Measurements from ENCODE around the gene PRDM15.

The PRDM15 gene

DNA sequence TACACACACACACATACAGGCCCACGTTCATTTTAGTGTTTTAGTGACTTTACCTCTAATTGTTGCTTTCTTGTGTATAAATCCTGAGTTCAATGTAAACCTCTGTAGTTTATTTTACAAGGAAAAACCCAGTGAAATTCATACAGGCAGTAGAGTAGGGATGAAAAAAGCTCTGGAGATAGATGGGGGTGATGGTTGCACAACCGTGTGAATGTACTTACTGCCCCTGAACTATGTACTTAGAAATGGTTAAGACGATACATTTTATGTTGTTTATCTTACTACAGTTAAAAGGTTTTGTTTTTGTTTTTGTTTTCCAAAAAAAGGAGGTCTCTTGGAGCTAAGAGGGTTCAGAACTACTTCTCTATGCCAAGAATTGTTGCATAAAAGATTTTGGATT lies 29.7 kb upstream of the PRDM15 start:
- no peak for DNase-seq (ENCODE audit: low read depth, low spot score)
- H3K27ac ChIP-seq: no peak overlapping the region

DNA sequence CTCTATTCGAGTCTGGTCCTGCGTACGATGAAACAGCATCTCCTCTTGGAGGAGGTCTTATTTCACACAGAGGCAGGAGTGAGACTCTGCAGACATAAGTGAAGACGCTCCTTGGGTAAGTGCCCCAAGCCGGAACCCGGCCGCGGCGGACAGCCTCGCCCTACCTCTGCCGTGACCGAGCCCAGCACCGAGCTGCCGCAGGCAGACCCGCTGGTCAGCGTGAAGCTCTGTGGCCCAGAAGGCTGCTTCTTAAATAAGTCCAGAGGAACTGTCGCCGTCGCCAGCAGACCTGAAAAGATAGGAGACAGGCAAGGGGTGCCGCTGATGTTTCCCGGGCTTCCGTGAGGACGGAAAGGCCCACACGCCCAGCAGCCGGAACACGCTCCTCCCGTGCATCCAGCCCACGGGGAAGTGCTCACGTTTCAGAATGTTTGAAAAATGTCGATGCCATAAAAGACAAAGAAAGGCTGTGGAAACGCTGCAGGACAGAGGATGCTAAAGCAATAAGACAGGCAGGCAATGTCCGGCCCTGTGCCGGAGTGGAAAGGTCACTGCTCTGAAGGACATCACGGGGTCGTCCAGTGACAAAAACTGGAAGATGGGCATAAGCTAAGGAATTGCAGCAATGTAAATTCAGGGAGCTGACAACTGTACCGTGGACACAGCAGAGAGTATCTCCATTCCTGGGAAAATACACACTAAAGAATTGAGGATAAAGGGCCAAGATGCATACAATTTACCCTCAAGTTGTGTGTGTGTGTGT lies 28.5 kb upstream of the PRDM15 start:
- no peak overlapping the region for H3K27ac ChIP-seq
- no peak for DNase-seq (ENCODE audit: low read depth, low spot score)

DNA sequence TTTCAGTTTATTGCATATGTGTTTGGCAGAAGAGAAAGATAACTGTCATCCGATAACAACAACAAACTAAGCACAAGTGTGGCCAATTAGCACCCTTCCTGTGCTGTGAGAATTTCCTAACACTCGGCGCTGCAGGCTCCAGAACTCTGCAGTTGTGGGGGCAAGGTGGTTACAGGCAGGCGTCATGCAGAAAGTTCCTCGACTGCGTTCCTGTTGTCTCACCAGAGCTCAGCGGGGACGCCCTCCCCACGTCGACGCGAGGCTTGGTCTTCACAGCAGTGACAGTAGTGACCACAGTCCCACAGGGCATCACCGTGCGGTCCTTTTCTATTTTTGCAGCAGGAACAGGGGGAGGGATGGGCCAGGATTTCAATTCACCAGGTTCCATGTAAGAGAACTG lies 27.6 kb upstream of the PRDM15 start:
- H3K27ac ChIP-seq: no peak overlapping the region
- no peak for DNase-seq (ENCODE audit: low read depth, low spot score)

DNA sequence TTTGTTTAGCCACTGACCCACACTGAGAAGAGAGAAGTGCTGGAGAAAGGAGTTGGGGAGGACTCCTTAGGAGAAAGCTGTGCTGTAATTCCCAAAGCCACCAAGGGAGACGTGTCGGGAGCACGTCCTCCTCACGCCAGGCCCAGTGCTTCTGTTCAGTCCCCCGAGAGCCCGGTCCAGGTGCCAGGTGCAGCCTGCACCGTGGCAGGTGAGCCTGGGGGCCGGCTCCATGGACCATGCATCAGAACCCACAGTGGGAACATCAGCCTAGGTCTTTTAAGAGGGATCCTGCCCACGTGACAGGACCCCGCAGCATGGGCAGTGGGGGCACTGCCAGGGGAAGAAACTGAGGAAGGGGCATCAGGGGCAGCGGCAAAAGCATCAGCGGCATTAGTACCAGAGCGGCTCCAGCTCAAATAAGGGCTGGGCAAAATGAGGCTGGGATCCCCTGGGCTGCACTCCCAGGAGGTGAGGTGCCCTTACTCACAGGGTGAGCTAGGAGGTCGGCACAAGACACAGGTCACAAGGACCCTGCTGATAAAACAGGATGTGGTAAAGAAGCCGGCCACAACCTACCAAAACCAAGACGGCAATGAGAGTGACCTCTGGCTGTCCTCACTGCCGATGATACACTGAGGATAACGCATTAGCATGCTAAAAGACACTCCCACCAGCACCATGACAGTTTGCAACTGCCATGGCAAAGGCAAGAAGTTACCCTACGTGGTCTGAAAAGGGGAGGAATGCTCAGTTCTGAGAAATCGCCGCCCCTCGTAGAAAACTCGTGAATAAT lies 24.6 kb upstream of the PRDM15 start:
- no peak for DNase-seq (ENCODE audit: low read depth, low spot score)
- no peak overlapping the region for H3K27ac ChIP-seq

DNA sequence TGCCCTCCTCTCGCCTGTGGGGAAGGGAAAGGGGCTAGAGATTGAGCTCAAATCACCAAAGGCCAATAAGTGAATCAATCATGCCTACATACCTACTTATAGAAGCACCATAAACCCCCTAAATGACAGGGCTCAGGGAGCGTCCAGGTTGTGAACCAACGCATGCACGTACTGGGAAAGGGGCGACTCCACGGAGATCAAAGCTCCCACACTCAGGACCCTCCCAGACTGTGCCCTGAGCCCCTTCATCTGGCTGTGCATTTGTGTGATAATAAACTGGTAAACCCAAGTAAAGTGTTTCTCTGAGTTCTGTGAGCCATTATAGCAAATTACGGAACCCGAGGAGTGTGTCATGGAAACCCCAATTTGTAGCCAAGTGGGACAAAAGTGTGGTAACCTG lies 23.8 kb upstream of the PRDM15 start:
- H3K27ac ChIP-seq: no peak overlapping the region
- no peak for DNase-seq (ENCODE audit: low read depth, low spot score)

DNA sequence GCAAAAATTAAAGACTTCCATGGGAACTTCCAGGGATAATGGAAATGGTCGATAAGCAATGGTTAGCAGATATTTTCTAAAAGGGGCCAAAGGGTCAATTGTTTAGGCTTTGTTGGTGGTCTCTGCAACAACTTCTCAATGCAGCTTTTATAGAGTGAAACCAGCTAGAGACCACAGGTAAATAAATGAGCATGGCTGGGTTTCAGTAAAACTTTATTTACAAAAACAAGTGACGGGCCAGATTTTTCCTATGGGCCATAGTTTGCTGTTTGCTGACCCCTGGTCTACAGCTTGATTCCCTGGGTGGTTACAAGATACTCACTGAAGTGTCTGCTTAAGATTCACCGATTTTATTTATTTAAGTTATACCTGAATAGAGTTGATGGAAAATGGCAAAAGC lies 22.6 kb upstream of the PRDM15 start:
- no peak for DNase-seq (ENCODE audit: low read depth, low spot score)
- no peak overlapping the region for H3K27ac ChIP-seq

DNA sequence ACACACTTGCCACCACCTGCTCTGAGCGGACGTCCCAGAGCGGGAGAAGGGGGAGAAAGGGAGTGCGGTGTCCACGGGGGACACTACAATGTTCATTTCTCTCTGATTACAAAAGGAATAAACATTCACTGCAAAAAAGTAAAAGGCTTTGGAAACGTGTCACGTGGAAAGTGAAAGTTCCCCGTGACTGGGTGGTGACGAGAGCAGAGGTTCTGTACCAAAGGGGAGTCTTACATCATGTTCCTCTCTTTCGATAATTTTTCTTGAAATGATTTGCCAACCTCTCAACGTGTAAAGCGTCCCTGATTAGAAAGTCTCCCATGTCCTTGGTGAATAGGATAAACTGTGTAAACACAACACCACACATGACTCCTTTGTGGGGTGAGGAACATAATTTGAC lies 22.0 kb upstream of the PRDM15 start:
- no peak overlapping the region for H3K27ac ChIP-seq
- no peak for DNase-seq (ENCODE audit: low read depth, low spot score)

DNA sequence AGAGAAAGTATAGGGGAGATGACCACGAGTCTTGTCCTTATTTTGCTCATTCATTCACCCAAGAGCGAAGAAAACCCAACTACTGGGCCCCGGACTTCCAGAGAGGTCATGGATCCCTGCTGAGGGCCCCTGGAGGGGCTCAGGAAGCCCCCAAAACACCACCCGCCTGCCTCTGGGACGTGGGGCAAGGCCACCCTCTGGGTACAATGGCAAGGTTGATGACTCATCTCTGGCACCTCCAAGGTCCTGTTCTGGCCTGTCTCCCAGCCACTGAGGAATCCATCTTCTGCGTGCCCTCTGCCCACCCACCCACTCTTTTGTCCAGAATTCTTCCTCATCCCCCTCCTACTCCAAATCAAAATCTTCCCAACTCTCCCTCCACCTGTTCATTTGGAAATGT lies 21.3 kb upstream of the PRDM15 start:
- DNase-seq (ENCODE audit: low read depth, low spot score): no peak

DNA sequence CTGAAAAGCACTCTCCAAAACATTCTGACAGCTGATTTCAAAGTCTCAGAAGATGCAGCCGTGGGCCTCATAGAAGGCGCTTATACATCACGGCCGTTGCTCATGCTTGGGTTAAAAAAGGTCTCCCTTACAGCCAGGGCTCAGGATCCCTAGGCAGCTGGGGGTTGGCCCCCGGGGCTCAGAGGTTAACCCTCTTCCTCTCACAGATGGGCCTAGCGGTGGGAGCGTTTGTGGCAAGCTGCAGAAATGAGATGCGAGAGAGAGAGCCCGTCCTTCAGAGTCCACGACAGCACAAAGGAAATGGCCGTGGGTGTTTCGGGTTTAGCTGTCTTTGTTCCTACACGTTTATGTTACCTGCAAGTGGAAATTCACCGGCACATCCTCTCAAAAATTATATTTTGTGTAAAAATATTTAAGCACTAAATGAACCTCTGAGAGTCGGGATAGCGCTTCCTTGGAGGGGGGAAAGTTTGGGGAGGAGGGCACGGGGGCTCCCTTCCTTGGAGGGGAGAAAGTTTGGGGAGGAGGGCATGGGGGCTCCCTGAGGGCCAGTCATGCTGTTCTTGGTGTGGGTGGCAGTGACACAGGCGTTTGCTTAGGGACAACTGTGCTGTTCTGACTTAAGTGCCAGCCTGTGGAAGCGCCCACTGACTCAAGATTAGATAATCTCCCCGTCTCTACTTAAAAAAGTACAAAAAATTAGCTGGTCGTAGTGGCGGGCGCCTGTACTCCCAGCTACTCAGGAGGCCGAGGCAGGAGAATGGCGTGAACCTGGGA lies 20.5 kb upstream of the PRDM15 start:
- H3K27ac ChIP-seq: no peak overlapping the region
- DNase-seq (ENCODE audit: low read depth, low spot score): no peak

More for the DNA sequence above, 21.3 kb upstream of the PRDM15 start:
- H3K27ac ChIP-seq: no peak overlapping the region

DNA sequence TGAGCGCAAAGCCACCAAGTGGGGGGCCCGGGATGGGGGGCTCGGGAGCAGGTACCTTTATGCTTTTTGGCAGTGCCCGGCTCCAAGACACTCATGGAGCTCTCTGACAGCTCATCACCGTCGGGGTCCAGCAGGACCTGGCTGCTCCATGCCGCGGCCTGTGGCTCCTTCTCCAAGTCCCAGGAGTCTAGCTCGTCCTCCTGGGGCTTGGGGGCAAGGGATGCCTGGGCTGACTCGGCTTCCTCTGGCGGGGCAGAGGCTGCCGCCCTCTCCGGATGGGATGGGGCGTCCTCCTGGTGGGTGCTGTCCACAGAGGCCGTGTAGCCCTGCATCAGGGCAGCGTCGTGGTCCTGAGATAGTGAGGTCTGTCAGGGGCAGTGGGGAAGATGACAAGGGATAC lies 19.9 kb upstream of the PRDM15 start:
- no peak overlapping the region for H3K27ac ChIP-seq

DNA sequence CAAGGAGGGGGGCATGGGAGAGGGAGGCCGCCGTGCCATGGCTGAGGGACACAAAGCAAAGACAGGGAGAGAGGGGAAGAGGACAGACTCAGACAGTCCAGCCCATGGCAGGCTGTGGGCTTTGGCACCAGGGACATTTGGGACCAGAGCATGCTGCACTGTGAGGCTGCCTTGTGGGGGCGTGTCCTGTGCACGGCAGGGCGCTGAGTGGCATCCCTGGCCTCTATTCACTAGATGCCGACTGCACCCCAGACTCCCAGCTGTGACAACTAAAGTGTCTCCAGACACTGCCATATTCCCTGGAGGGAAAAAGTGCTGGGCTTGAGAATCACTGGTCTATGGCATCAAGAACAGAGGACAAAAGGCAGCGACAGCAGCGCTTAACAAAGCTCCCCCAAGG lies 18.6 kb upstream of the PRDM15 start:
- DNase-seq (ENCODE audit: low read depth, low spot score): no peak
- H3K27ac ChIP-seq: no peak overlapping the region

More for the DNA sequence above, 19.9 kb upstream of the PRDM15 start:
- DNase-seq (ENCODE audit: low read depth, low spot score): no peak

DNA sequence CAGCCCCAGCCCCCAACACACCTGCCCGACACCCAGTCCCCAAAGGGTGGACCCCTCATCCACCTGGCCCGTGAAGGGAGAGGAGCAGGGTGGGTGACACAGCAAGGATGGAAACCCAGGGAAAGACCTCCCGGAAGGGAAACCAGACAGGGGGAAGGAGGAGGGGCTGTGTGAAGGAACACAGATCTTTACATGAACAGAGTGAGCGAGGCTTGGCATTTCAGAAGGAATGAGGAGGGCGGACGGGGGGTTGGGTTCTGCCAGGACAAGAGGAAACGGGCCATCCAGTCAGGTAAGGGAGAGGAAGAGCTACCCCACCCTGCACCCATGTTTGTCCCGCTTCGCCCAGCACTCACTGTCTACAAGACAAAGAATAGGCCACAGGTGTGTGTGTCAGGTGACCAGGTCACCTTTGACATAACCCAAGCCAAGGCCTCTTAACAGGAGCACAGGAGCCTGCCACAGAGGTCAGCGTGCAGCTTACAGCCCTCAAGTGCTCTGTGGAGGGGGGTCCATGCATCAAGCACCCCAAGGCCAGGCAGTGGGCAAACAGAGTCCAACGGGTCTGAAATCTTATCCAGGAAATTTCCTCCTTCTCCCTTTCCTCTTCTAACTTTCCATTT lies 18.0 kb upstream of the PRDM15 start:
- no peak overlapping the region for H3K27ac ChIP-seq
- no peak for DNase-seq (ENCODE audit: low read depth, low spot score)

DNA sequence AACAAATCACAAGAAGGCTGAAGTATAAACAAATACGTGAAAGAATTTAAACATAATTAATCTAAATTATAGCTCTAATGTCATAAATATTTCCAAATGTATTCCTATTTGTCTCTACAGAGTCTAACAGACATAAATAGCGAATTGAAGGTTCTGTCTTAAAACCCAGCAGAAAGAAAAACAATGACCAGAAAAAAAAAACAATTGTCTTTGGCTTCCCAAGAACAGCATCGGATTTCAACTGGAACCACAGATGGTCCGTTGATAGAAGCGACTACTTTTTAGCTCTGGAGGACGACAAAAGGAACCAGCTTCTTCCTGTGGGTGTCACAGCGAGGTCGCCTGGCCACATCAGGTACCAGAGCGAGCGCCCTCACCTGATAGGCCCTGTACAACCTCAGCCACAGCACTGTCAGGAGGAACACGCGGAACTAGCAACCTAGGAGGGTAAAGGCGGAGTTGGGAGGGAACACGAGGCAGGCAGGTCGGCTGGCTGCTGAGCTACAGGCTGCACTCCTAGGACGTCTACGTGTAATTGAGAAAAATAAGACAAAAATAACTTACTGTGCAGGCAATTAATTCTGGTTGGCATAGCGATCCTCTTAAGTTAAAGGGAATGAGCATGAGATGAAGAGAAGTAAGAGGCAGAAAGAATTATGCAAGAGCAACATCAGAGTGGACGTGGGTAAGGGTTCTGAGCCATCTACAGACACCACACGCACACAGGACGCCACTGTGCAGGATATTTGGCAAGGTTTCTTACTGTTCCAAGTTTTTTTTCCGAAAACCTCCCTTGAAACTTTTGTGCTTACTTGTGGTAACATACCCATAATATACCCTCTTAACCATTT lies 16.7 kb upstream of the PRDM15 start:
- H3K27ac ChIP-seq: no peak overlapping the region
- no peak for DNase-seq (ENCODE audit: low read depth, low spot score)

DNA sequence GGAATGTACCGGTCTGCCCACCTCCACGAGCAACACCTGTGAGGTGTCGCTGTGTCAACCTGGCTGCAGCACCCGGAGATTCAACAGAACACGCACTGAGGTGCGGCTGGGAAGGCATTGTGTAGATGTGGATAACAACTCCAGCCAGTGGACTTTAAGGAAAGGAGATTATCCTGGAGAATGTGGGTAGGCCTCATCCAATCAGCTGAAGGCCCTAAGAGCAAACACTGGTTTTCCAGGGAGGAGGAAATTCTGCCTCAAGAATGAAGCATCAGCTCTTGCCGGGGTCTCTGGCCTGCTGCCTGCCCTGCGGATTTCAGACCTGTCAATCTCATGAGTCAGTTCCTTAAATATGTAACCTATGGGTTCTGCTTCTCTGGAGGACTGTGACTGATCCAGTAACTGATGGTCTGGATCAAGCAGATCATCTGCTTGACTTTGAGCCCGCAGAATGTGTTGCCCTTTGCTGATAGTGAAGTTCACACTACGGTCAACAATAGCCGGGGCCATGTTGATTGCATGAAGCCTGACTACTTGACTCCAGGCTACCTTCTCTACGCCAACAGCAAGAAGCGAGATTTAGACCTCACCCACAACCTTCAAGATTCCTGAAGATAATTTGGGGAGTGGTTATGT lies 15.9 kb upstream of the PRDM15 start:
- H3K27ac ChIP-seq: no peak overlapping the region

DNA sequence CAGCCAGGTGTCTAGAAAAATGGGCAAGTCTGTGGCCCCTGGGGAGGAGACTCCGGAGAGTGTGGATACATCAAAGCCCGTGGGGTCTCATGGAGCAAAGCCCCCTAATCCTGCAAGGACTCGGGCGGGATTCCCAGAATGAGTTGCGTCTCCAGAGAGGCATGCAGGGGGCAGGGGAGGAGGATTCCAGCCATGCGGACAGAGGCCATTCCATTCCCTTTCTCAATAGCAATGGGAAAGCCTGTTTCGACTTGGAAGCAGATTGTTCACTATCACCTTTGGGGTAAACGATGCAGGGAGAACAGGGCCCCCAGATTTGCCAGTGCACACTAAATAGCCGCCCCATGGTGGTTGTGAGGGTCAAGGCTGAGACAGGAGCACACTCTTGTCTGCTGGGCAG lies 15.4 kb upstream of the PRDM15 start:
- DNase-seq (ENCODE audit: low read depth, low spot score): no peak
- H3K27ac ChIP-seq: no peak overlapping the region

More for the DNA sequence above, 15.9 kb upstream of the PRDM15 start:
- no peak for DNase-seq (ENCODE audit: low read depth, low spot score)

DNA sequence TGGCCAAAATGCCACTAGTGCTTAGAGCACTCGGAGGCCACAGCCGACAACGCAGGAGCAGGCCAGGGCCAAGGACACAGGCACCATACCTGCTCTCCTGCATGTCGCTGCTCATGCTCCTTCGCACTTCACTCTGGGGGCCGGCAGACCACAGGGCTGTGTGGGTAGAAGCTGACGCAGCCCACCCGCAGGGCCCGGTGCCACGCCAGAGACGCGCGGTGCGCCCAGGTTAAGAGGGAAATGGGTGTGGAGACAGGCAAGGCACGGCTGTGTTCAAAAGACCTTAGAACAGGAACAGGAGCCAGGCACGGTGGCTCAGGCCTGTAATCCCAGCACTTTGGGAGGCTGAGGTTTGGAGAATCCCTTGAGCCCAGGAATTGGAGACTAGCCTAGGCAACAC lies 13.6 kb upstream of the PRDM15 start:
- DNase-seq (ENCODE audit: low read depth, low spot score): no peak
- H3K27ac ChIP-seq: no peak overlapping the region

DNA sequence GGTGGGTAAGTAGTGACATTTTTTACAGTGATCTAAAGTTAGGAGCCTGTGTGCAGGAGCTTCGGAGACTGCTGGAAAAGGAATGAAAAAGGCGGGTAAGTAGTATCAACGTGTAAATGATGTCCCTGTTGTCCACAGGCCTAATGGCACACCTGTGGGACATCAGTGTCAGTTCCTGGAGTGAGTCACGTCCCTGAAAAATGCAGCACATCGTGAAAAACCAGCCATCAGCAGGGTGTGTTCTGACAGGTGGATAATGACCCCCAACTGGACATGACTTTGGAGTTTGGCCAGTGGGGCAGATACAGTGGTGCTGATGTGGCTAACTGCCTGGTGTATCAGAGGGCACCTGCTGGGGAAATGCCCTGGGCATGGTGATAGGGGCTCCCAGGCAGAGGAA lies 12.0 kb upstream of the PRDM15 start:
- DNase-seq (ENCODE audit: low read depth, low spot score): no peak

DNA sequence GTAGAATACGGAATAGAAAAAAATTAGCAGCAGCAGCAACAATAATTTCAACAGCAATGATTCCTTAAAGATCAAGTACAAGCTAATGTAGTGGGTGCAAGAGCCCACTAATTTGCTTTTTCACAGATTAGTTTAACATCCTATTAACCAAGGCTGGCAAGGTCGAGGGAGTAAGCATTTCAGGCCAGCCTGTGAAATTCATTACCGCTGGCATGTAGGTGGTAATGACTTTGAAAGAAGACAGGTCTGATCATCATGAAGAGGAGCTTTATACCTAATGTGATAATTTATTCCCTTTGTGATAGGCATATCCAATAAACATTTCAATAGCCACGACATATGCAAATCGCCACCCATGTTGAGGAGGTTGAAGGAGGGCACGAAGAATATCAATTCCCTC lies 11.2 kb upstream of the PRDM15 start:
- DNase-seq (ENCODE audit: low read depth, low spot score): no peak
- H3K27ac ChIP-seq: no peak overlapping the region

More for the DNA sequence above, 12.0 kb upstream of the PRDM15 start:
- H3K27ac ChIP-seq: no peak overlapping the region

DNA sequence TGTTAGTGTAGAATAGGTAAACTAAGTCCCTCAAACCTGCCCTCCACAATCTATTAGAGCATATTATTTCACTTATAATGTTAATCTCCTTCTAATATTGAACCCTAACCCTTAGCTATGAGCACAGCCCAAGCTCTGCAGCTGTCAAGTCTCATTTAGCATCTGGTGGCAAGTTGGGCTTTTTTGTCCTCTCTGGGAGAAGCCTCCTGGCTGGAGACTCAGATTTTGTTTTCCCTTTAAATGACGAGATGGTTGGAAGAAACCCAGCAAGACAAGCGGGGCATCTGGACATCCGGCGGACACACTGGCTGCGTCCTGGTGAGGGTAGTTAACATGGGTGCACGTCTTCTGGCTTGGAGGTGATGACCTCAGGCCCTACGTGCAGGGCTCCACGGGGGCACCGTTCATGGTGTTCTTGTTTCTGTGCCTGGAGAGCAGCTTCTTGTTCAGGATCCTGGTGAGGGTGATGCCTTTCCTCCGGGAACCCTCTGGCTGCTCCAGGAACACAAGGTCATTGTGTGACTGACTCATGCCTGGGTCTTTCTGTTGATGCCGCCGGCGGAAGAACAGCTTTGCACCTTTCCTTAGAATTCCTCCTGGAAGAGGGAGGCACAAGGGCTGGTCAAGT lies 9.7 kb upstream of the PRDM15 start:
- H3K27ac ChIP-seq: no peak overlapping the region
- DNase-seq (ENCODE audit: low read depth, low spot score): no peak

Measured in epithelial cell of prostate (primary cell).